Left renal cortex interstitium (tissue), 4 donors: ENCODE results near the gene KIR2DL3. TPM values are rescaled to one million over a fixed set of nuclear protein-coding genes. Genes with fewer than 3 reads are reported as not detected.
"Not testable (repeated sequence)": the region's sequence is repeated elsewhere in the genome, so short reads cannot be mapped to it uniquely, and the experiment has no call there.

ENCODE experiments used
- DNase-seq, 4 donors: peaks; one replicate each; pipeline ENCODE4 v3.0.0-alpha.2; 2013; ENCODE audit warnings: low read depth in 4 of 4, low spot score in 2 of 4, missing footprints in 1 of 4
- polyA plus RNA-seq, 4 donors: library from polyadenylated mRNA; unstranded; fragments of 120-200 nt; gene quantifications; one replicate each; pipeline ENCODE4 v1.2.1, GENCODE V29; 2013; ENCODE audit not compliant: insufficient read length in 4 of 4

Gene KIR2DL3
- polyA plus RNA-seq, 4 donors = 0.09 TPM; not detected in 3

- no peak for DNase-seq
These were observed 1.5 kb downstream of the KIR2DL3 start for GRCh38 chr19:54739587-54740497.

GRCh38 chr19:54741950-54742349 lies 3.6 kb downstream of the KIR2DL3 start:
- DNase-seq = not testable (repeated sequence)

- not testable (repeated sequence) for DNase-seq
These were observed 5.8 kb downstream of the KIR2DL3 start for GRCh38 chr19:54744080-54744479.

- not testable (repeated sequence) for DNase-seq
These were observed 9.5 kb downstream of the KIR2DL3 start for GRCh38 chr19:54747614-54748322.

GRCh38 chr19:54750276-54750675 lies 12.0 kb downstream of the KIR2DL3 start:
- DNase-seq = not testable (repeated sequence)

- not testable (repeated sequence) for DNase-seq
These were observed 18.1 kb downstream of the KIR2DL3 start for GRCh38 chr19:54756204-54757110.

GRCh38 chr19:54758577-54758976 lies 20.3 kb downstream of the KIR2DL3 start:
- DNase-seq = not testable (repeated sequence)

GRCh38 chr19:54764219-54764618 lies 25.9 kb downstream of the KIR2DL3 start:
- DNase-seq = not testable (repeated sequence)

- DNase-seq = not testable (repeated sequence)
These were observed 28.2 kb downstream of the KIR2DL3 start for GRCh38 chr19:54766464-54766863.

GRCh38 chr19:54769646-54770045 lies 31.3 kb downstream of the KIR2DL3 start, which contains the start of gene KIR2DL1:
Gene KIR2DL1, plus strand, starts transcription at chr19:54769793. Its CDS starts 58 bp downstream, at chr19:54769851.
- DNase-seq = not testable (repeated sequence)

GRCh38 chr19:54770511-54770910 lies 32.2 kb downstream of the KIR2DL3 start:
- DNase-seq = not testable (repeated sequence)

GRCh38 chr19:54771018-54771960 lies 33.0 kb downstream of the KIR2DL3 start:
- not testable (repeated sequence) for DNase-seq

- not testable (repeated sequence) for DNase-seq
These were observed 34.4 kb downstream of the KIR2DL3 start for GRCh38 chr19:54772666-54773065.

GRCh38 chr19:54775095-54775815 lies 36.9 kb downstream of the KIR2DL3 start:
- not testable (repeated sequence) for DNase-seq

GRCh38 chr19:54775830-54776229 lies 37.5 kb downstream of the KIR2DL3 start:
- DNase-seq = not testable (repeated sequence)

- not testable (repeated sequence) for DNase-seq
These were observed 39.5 kb downstream of the KIR2DL3 start for GRCh38 chr19:54777851-54778250.

GRCh38 chr19:54778896-54779295 lies 40.6 kb downstream of the KIR2DL3 start:
- not testable (repeated sequence) for DNase-seq

GRCh38 chr19:54782916-54783315 lies 44.6 kb downstream of the KIR2DL3 start:
- DNase-seq = not testable (repeated sequence)
